B cell (primary cell): Measurements from ENCODE around the gene ABTB2. TPM values are rescaled to one million over a fixed set of nuclear protein-coding genes. Genes with fewer than 3 reads are reported as not detected.

Source experiments
- ATAC-seq: fragments of 200-7000 bp; cut with Tn5 transposase; one replicate; pipeline ENCODE4 v1.10.0; 2021; ENCODE audit warnings: low read depth, mild to moderate bottlenecking, moderate number of reproducible peaks, moderate library complexity
- CTCF ChIA-PET: fragments of 350-600 bp; sonication (Branson Sonifier 250); formaldehyde crosslinking; loops from one replicate; lab custom pipeline; 2021; ENCODE audit warnings: antibody characterized with exemption, inconsistent platforms; lab: Charles Lee
- POLR2A ChIA-PET: fragments of 350-600 bp; sonication (Branson Sonifier 250); formaldehyde crosslinking; loops from one replicate; lab custom pipeline; 2021; ENCODE audit warnings: antibody characterized with exemption; lab: Charles Lee
- DNase-seq: peaks from one replicate; pipeline ENCODE4 v3.0.0; 2013
- H2AFZ ChIP-seq: 2 replicates; pipeline ENCODE4 v1.6.1; 2012; ENCODE audit warnings: mild to moderate bottlenecking, low read depth, low read length; ENCODE audit not compliant: insufficient read depth, poor library complexity, severe bottlenecking
- H3K27ac ChIP-seq, 2 donors: 1 replicate in 1 of 2; 2 replicates in 1 of 2; pipeline ENCODE4 v1.5.1; 2012 to 2013; ENCODE audit warnings: low read length in 2 of 2, mild to moderate bottlenecking in 2 of 2, moderate library complexity in 1 of 2
- H3K27me3 ChIP-seq, 4 experiments: fragments of 200-600 bp in 1 of 4; sonication (generic) in 1 of 4; replicated peaks in 1 of 4; 1 replicate in 2 of 4; 2 replicates in 2 of 4; pipeline versions ENCODE4 v1.6.1 to v1.7.0; 2013 to 2016; ENCODE audit warnings: low read length in 3 of 4, mild to moderate bottlenecking in 2 of 4, mixed read lengths in 1 of 4, moderate library complexity in 1 of 4; ENCODE audit not compliant: insufficient read depth in 4 of 4, control insufficient read depth in 3 of 4; ENCODE audit errors: control extremely low read depth in 1 of 4
- H3K36me3 ChIP-seq, 2 experiments: replicated peaks in 1 of 2; 1 replicate in 1 of 2; 2 replicates in 1 of 2; pipeline versions ENCODE4 v1.6.1 to v1.7.1; 2013; ENCODE audit warnings: low read length in 1 of 2; ENCODE audit not compliant: insufficient read depth in 2 of 2, control insufficient read depth in 1 of 2; ENCODE audit errors: control extremely low read depth in 1 of 2, extremely low read depth in 1 of 2
- H3K4me1 ChIP-seq, 2 donors: fragments of 200-600 bp in 1 of 2; sonication (generic) in 1 of 2; 1 replicate in 1 of 2; 2 replicates in 1 of 2; pipeline versions ENCODE4 v1.5.1 to v1.6.1; 2013 to 2017; ENCODE audit warnings: low read length in 2 of 2; ENCODE audit not compliant: control insufficient read depth in 2 of 2, insufficient read depth in 2 of 2
- H3K4me2 ChIP-seq: replicated peaks from 2 replicates; pipeline ENCODE3; 2012; ENCODE audit warnings: mild to moderate bottlenecking, low read depth, low read length; ENCODE audit not compliant: poor library complexity, severe bottlenecking
- H3K4me3 ChIP-seq, 5 experiments: fragments of 200-600 bp in 1 of 5; sonication (generic) in 1 of 5; 1 replicate in 3 of 5; 2 replicates in 2 of 5; pipeline versions ENCODE4 v1.5.1 to v1.7.0; 2011 to 2016; ENCODE audit warnings: low read length in 4 of 5, mild to moderate bottlenecking in 4 of 5, low read depth in 2 of 5, control low read depth in 1 of 5, moderate library complexity in 1 of 5; ENCODE audit not compliant: insufficient read depth in 1 of 5; ENCODE audit errors: control extremely low read depth in 1 of 5, extremely low read depth in 1 of 5
- H3K79me2 ChIP-seq: fragments of 200-600 bp; sonication (generic); one replicate; pipeline ENCODE4 v1.6.0; 2016; ENCODE audit warnings: low read length; ENCODE audit not compliant: control insufficient read depth, insufficient read depth
- H3K9ac ChIP-seq: fragments of 200-600 bp; sonication (generic); 2 replicates; pipeline ENCODE4 v1.6.1; 2017; ENCODE audit warnings: mild to moderate bottlenecking, low read length, moderate library complexity
- H3K9me3 ChIP-seq, 3 donors: one replicate each; pipeline versions ENCODE4 v1.6.1 to v1.7.1; 2013; ENCODE audit warnings: low read length in 2 of 3; ENCODE audit not compliant: control insufficient read depth in 2 of 3, insufficient read depth in 1 of 3; ENCODE audit errors: control extremely low read depth in 1 of 3
- H4K20me1 ChIP-seq: 2 replicates; pipeline ENCODE4 v1.6.0; 2012; ENCODE audit warnings: mild to moderate bottlenecking, low read length; ENCODE audit not compliant: insufficient read depth, control insufficient read depth, poor library complexity, severe bottlenecking
- H3K27ac Mint-ChIP-seq: one replicate; pipeline ENCODE4 v1.8.0; 2021; ENCODE audit warnings: mixed read lengths
- H3K27me3 Mint-ChIP-seq: one replicate; pipeline ENCODE4 v1.8.0; 2021; ENCODE audit warnings: mixed read lengths
- H3K4me1 Mint-ChIP-seq: one replicate; pipeline ENCODE4 v1.8.0; 2021; ENCODE audit warnings: mixed read lengths
- H3K4me3 Mint-ChIP-seq: one replicate; pipeline ENCODE4 v1.8.0; 2021; ENCODE audit warnings: mixed read lengths
- H3K9me3 Mint-ChIP-seq: one replicate; pipeline ENCODE4 v1.8.0; 2022; ENCODE audit warnings: mixed read lengths; ENCODE audit not compliant: insufficient read depth
- EZH2 ChIP-seq: IDR thresholded peaks from 2 replicates; pipeline ENCODE4 v1.6.1; 2012; ENCODE audit warnings: borderline replicate concordance, low read depth, mild to moderate bottlenecking, moderate library complexity, low read length; ENCODE audit not compliant: insufficient read depth, poor library complexity, severe bottlenecking
- WGBS: methylation state at CpG from one replicate; pipeline ENCODE4 v1.1.5; 2013; ENCODE audit warnings: missing lambda C conversion rate; ENCODE audit not compliant: insufficient coverage; 5-methylcytosine and 5-hydroxymethylcytosine counted together
- intact Hi-C: fragments of 100-400 bp; cut with micrococcal nuclease; formaldehyde crosslinking; loops from one replicate; pipeline ENCODE4 v1.10.0; 2022
- polyA plus RNA-seq: library from polyadenylated mRNA; depleted of rRNA; stranded (reverse); fragments of >200 nt; gene quantifications from 2 replicates; pipeline ENCODE4 v1.2.3, GENCODE V29; 2012
- total RNA-seq, 2 donors: library from RNA; stranded (reverse); fragments of 120-200 nt in 1 of 2; gene quantifications; 1 replicate in 1 of 2; 2 replicates in 1 of 2; pipeline versions ENCODE4 v1.2.3 to v1.2.4, GENCODE V29; 2013 to 2022
- TF ChIP-seq, protein P1 (sequence below): fragments of 200-600 bp; IDR thresholded peaks from one replicate; pipeline ENCODE4 v1.8.0; 2022; ENCODE audit warnings: antibody characterized with exemption, mild to moderate bottlenecking

Gene ABTB2
- total and polyA plus RNA-seq, 2 donors (not counting 1 experiment from before 2014, with no cell fraction given) = 0.30 to 5.9 TPM

DNA sequence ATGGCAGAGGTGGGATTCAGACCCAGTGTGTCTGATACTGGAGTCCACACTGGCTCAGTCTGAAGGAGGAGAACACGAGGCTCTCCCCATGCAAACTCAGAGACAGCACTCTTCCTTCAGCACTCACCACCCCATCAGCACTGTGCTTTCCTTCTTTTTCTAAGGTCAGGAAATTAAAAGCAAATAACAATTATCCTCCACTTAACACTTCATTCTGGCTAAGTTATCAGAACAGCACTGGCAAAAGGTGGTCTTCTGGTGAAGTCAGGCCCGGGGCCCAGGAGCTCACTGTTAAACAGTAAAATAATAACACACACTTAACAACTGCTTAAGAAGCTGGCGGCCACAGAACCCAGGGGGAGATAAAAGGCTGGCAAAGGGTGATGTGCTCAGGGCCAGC lies 145.2 kb downstream of the ABTB2 start:
- Histone ChIP-seq H3K79me2 (no peaks in the 10 kb centered on the region), H3K27ac (no peak overlapping the region), H3K4me3 (no peak overlapping the region), H2AFZ (no peak overlapping the region), H4K20me1 (no peaks in the 10 kb centered on the region), H3K4me2 (no peak overlapping the region), H3K36me3 (no peaks in the 10 kb centered on the region), H3K27me3 (no peaks in the 10 kb centered on the region), H3K9ac (no peak overlapping the region), H3K9me3 (no peaks in the 10 kb centered on the region), H3K4me1 (no peaks in the 10 kb centered on the region)
- Mint-ChIP-seq H3K9me3 (no peaks in the 10 kb centered on the region), H3K27ac (no peak overlapping the region), H3K4me1 (peaks cover 6% of the 10 kb centered on the region), H3K27me3 (no peaks in the 10 kb centered on the region), H3K4me3 (no peak overlapping the region)
- ATAC-seq (no peak), DNase-seq (no peak)
- ChIA-PET CTCF (no interaction called here), POLR2A (no interaction called here)
- TF ChIP-seq, protein P1, sequence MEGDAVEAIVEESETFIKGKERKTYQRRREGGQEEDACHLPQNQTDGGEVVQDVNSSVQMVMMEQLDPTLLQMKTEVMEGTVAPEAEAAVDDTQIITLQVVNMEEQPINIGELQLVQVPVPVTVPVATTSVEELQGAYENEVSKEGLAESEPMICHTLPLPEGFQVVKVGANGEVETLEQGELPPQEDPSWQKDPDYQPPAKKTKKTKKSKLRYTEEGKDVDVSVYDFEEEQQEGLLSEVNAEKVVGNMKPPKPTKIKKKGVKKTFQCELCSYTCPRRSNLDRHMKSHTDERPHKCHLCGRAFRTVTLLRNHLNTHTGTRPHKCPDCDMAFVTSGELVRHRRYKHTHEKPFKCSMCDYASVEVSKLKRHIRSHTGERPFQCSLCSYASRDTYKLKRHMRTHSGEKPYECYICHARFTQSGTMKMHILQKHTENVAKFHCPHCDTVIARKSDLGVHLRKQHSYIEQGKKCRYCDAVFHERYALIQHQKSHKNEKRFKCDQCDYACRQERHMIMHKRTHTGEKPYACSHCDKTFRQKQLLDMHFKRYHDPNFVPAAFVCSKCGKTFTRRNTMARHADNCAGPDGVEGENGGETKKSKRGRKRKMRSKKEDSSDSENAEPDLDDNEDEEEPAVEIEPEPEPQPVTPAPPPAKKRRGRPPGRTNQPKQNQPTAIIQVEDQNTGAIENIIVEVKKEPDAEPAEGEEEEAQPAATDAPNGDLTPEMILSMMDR = no peak
- TF ChIP-seq EZH2 = no peak
- intact Hi-C loops = no loop called here
- WGBS = 60% methylated on average over 1 of the region's 3 CpGs

DNA sequence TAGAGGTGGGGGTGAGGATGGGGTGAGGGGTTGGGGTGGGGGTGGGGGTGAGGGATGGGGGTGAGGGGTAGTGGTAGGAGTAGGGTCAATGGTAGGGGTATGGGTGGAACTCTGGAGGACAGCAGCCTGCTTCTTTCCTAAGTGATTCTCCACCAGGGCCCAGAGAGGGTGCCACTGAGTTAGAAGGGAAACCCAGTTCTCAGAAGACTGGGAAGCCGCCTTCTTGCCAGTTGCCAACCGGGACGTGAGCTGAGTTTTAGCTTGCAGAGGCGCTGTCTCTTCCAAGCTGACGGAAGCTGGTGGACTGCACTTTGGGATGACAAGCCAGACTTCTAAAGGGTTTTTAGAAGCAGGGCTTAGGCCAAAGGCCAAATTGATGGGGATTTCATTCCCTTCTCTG lies 148.0 kb downstream of the ABTB2 start:
- Mint-ChIP-seq H3K4me1 (peaks cover 2% of the 10 kb centered on the region), H3K4me3 (no peak overlapping the region), H3K9me3 (no peaks in the 10 kb centered on the region), H3K27ac (no peak overlapping the region), H3K27me3 (no peaks in the 10 kb centered on the region)
- Histone ChIP-seq H3K9ac (no peak overlapping the region), H3K4me2 (no peak overlapping the region), H3K79me2 (no peaks in the 10 kb centered on the region), H4K20me1 (no peaks in the 10 kb centered on the region), H2AFZ (no peak overlapping the region), H3K36me3 (no peaks in the 10 kb centered on the region), H3K27ac (no peak overlapping the region), H3K9me3 (no peaks in the 10 kb centered on the region), H3K27me3 (no peaks in the 10 kb centered on the region), H3K4me3 (no peak overlapping the region), H3K4me1 (no peaks in the 10 kb centered on the region)
- CTCF ChIA-PET = interaction anchor here (1.1 kb wide), 1 partner anchor 35 kb away, joined by 4 read pairs; no protein-coding TSS in a partner anchor
- WGBS = 100% methylated on average over 4 of the region's 5 CpGs
- POLR2A ChIA-PET = no interaction called here
- DNase-seq (no peak), ATAC-seq (no peak)
- TF ChIP-seq, protein P1 = no peak
- TF ChIP-seq EZH2 = no peak
- intact Hi-C loops = no loop called here
